IPS-NIHi7 (cell line): ENCODE results near the gene ZNF500.
A peak's percentile ranks its signal among the peaks of the same experiment; 100 is the strongest.

Experiments
- DNase-seq: peaks from one replicate; pipeline ENCODE4 v3.0.0; 2012; ENCODE audit warnings: mixed read lengths; ENCODE audit errors: extremely low spot score

ZNF500 gene

GRCh38 chr16:4772351-4772750, 5.4 kb upstream of the ZNF500 start:
- DNase-seq = no peak

DNA sequence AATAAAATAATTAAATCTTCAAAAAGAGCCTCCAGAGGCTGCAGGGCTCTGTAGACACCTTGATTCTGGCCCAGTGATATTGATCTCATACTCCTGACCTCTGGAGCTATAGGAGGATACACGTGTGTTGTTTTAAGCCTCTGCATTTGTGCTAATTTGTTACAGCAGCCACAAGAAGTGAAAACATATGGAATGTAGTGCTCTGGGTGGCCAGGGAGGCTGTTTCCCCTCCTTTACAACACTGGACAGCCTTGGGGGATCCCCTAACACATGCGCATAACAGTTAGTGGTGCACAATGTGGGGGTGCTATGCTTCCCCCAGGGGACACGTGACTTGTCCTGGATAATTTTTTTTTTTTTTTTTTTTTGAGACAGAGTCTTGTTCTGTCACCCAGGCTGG, 4.7 kb upstream of the ZNF500 start:
- DNase-seq = no peak

GRCh38 chr16:4769306-4769638, 2.3 kb upstream of the ZNF500 start:
- no peak for DNase-seq

DNA sequence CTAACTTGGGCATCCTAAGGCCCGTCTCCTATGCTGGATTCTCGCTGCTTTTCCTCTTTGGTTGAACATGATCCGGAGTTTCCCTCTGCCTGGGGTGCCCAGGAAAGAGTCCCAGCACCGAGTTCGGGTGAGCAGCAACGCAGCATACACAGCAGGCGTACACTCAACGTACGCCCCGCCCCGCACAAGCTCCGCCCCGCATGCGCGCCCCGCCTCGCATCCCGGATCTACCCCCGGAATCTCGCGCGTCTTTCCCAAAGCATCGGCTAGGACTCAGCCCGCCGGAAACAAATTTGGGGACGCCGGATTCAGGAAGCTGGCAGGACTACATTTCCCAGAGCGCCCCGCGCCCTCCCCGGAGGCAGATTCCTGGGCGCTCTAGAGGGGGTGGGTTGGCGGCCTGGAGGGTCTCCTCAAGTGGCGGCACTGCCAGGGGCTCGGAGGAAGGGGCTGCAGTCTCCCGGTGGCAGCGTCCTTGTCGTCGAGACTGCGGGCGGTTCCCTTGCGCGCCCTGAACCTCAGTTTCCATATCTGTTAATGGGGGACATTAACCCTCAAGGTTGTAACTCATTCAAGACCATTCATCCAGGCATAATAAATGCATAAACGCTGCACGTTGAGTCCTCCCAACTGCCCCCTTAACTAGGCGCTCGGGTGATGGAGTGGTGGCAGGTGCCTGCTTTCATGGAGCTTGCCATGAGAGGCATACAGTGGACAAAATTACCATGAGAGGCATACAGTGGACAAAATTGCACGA, 1.8 kb upstream of the ZNF500 start:
- DNase-seq = peak; percentile 98

DNA sequence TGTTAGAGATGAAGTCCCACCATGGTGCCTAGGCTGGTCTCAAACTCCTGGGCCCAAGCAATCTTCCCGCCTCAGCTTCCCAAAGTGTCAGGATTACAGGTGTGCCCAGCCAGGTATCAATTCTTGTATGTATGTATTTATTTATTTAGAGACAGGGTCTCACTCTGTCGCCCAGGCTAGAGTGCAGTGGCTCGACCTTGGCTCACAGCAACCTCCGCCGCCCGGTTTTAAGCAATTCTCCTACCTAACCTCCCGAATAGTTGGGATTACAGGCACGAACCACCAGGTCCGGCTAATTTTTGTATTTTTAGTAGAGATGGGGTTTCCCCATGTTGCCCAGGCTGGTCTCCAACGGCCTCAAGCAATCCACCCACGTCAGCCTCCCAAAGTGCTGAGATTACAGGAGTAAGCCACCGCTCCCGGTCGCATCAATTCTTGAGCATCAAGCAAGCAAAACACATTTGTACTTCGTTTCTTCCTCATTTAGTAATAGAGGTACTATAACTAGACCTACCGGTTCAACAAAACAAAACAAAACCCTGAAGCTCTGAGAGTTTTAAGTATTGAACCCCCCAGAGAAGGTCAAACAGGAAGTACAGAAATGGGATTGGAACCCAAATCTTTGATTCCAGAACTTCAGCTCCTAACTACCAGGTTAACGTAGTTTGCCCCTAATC, 1.0 kb upstream of the ZNF500 start:
- no peak for DNase-seq

- DNase-seq = no peak
These were observed 1.2 kb downstream of the ZNF500 start for GRCh38 chr16:4765511-4766474.

- DNase-seq = no peak
These were observed 3.2 kb downstream of the ZNF500 start for GRCh38 chr16:4763791-4764190.

- no peak for DNase-seq
These were observed 4.8 kb downstream of the ZNF500 start for GRCh38 chr16:4762205-4762604.

- DNase-seq = no peak
These were observed 6.6 kb downstream of the ZNF500 start for GRCh38 chr16:4760221-4760910.

- DNase-seq = no peak
These were observed 11.3 kb downstream of the ZNF500 start for GRCh38 chr16:4755687-4756086.

DNA sequence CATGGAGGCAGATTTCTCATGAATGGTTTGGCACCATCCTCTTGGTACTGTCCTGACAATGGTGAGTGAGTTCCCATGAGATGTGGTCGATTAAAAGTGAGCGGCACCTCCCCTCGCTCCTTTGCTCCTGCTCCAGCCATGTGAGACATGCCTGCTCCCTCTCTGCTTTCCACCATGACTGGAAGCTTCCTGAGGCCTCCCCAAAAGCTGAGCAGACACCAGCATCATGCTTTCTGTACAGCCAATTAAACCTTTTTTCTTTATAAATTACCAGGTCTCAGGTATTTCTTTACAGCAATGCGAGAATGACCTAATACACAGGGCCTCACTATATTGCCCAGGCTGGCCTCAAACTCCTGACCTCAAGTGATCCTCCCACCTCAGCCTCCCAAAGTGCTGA, 12.1 kb downstream of the ZNF500 start:
- DNase-seq = no peak

GRCh38 chr16:4753227-4753626, 13.7 kb downstream of the ZNF500 start:
- no peak for DNase-seq

GRCh38 chr16:4752351-4753100, 14.4 kb downstream of the ZNF500 start:
- no peak for DNase-seq

GRCh38 chr16:4750896-4751295, 16.1 kb downstream of the ZNF500 start:
- DNase-seq = no peak

GRCh38 chr16:4749700-4750257, 17.2 kb downstream of the ZNF500 start:
- DNase-seq = no peak

GRCh38 chr16:4748682-4749411, 18.1 kb downstream of the ZNF500 start:
- no peak for DNase-seq

DNA sequence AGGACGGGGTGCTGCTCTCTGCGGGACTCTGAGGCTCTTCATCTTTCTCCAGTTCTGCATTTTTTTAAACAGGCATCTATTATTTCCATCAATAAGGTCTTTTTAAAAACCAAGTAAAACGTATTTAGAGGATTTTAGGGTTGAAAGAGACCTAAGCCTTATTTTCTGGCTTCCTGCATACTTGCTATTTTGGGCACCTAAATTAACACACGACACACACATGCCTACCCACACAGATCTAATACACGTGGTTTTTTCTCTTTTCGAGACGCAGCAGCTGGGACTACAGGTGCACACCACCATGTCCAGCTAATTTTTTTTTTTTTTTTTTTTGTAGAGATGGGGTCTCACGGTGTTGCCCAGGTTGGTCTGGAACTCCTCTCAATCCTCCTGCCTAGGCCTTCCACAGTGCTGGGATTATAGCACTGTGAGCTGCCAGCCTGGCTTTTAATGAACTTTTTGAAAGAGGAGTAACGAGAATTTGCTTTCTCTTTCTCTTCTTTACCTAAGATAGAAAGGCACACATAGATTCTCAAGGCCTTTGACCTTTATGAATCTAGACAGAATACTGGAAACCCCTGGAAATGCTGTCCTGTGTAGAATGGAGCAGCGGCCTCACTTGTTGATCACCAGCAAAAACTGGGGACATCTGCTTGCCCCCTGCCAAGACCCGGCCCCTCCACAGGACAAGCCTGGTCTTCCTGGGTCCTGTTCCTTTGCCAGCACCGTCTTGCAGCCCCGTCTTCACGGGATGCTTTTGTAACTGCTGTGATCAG, 18.9 kb downstream of the ZNF500 start:
- DNase-seq = no peak

- DNase-seq = no peak
These were observed 19.9 kb downstream of the ZNF500 start for GRCh38 chr16:4746991-4747574.

DNA sequence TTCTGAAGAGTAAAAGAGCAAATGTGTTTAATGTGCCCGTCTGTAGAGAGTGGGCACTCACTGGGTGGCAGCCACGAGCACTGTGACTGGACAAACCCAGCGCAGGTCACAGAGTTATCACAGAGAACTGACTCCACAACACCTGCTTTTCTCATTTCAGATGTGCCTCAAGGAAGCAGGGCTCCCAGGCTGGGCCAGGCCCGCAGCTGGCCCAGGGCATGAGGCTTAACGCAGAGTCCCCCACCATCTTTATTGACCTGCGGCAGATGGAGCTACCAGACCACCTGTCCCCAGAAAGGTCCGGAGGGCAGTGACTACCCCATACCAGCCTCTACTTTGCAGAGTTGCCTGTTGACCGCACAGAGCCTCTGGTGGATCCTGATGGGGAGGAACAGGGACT, 20.7 kb downstream of the ZNF500 start:
- DNase-seq = no peak
